Keratinocyte (primary cell): Measurements from ENCODE around the gene VSNL1.

ENCODE experiments used
- CTCF ChIP-seq, 3 experiments: IDR thresholded peaks in 1 of 3; conservative IDR thresholded peaks in 1 of 3; optimal IDR thresholded peaks in 1 of 3; 2 replicates in 2 of 3; 3 replicates in 1 of 3; pipeline versions ENCODE3 to v1.5.1; 2011; ENCODE audit warnings: low read length in 3 of 3, mild to moderate bottlenecking in 3 of 3, moderate library complexity in 2 of 3, control low read depth in 1 of 3, inconsistent platforms in 1 of 3; ENCODE audit not compliant: insufficient read depth in 2 of 3; ENCODE audit errors: extremely low read depth in 1 of 3
- EZH2 ChIP-seq: IDR thresholded peaks from one replicate; pipeline ENCODE4 v1.6.1; 2012; ENCODE audit warnings: inconsistent platforms, mild to moderate bottlenecking, low read length, moderate library complexity

- TF ChIP-seq CTCF (optimal IDR thresholded peaks at IDR 0.05 in 1 of 3, IDR thresholded peaks at IDR 0.05 in 1 of 3, conservative IDR thresholded peaks at IDR 0.05 in 1 of 3; ENCODE audit: extremely low read depth in 1 of 3, insufficient read depth in 2 of 3, low read length in 3 of 3) (no peak), EZH2 (no peak)
Observed at GRCh38 chr2:17593841-17594491, 53.5 kb downstream of the VSNL1 start.
